ENCODE data around the gene SENP1.

GRCh38 chr12:48132826-48133225 lies 26.9 kb upstream of the SENP1 start:
- TF ChIP-seq CTCF (conservative IDR thresholded peaks at IDR 0.05; ENCODE audit: low read depth, low read length) (no peak), RAD21 (IDR thresholded peaks at IDR 0.05; ENCODE audit: low read length) (no peak), MXI1 (IDR thresholded peaks at IDR 0.05; ENCODE audit: borderline replicate concordance, low read depth, low read length) (no peak), POLR2A (IDR thresholded peaks at IDR 0.05; ENCODE audit: low read depth, low read length) (no peak), RCOR1 (IDR thresholded peaks at IDR 0.05; ENCODE audit: insufficient replicate concordance, low read length) (no peak), SMC3 (IDR thresholded peaks at IDR 0.05; ENCODE audit: low read depth, low read length) (no peak), MAFK (IDR thresholded peaks at IDR 0.05; ENCODE audit: low read depth, low read length) (no peak), BHLHE40 (IDR thresholded peaks at IDR 0.05; ENCODE audit: low read depth, low read length) (no peak), MAZ (IDR thresholded peaks at IDR 0.05; ENCODE audit: borderline replicate concordance, low read depth, low read length) (no peak)
- TF ChIP-seq, protein P1, sequence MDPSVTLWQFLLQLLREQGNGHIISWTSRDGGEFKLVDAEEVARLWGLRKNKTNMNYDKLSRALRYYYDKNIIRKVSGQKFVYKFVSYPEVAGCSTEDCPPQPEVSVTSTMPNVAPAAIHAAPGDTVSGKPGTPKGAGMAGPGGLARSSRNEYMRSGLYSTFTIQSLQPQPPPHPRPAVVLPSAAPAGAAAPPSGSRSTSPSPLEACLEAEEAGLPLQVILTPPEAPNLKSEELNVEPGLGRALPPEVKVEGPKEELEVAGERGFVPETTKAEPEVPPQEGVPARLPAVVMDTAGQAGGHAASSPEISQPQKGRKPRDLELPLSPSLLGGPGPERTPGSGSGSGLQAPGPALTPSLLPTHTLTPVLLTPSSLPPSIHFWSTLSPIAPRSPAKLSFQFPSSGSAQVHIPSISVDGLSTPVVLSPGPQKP (IDR thresholded peaks at IDR 0.05; ENCODE audit: borderline replicate concordance, low read depth, low read length), result no peak

Data from IMR-90 (cell line).